Suprapubic skin (tissue), 4 donors: ENCODE measurements around the gene MEF2A. TPM values are rescaled to one million over a fixed set of nuclear protein-coding genes. Genes with fewer than 3 reads are reported as not detected.

Source experiments
- DNase-seq, 2 donors: peaks; one replicate each; pipeline ENCODE4 v3.0.0-alpha.2; 2019; ENCODE audit warnings: low spot score in 2 of 2
- H3K27ac ChIP-seq: fragments of 200-600 bp; sonication (generic); one replicate; pipeline ENCODE4 v1.5.1; 2019
- H3K27me3 ChIP-seq: fragments of 200-600 bp; sonication (generic); one replicate; pipeline ENCODE4 v1.5.1; 2019
- H3K36me3 ChIP-seq: fragments of 200-600 bp; sonication (generic); one replicate; pipeline ENCODE4 v1.5.1; 2019
- H3K4me1 ChIP-seq: fragments of 200-600 bp; sonication (generic); one replicate; pipeline ENCODE4 v1.5.1; 2019
- H3K4me3 ChIP-seq: fragments of 200-600 bp; sonication (generic); one replicate; pipeline ENCODE4 v1.5.1; 2019; ENCODE audit warnings: mild to moderate bottlenecking
- H3K9me3 ChIP-seq: fragments of 200-600 bp; sonication (generic); one replicate; pipeline ENCODE4 v1.5.1; 2019
- CTCF ChIP-seq, 2 donors: fragments of 200-600 bp in 1 of 2; fragments of 450-650 bp in 1 of 2; sonication (generic) in 1 of 2; IDR thresholded peaks; one replicate each; pipeline ENCODE4 v1.5.1; 2016 to 2019; ENCODE audit warnings: antibody characterized with exemption in 2 of 2, mild to moderate bottlenecking in 1 of 2, moderate library complexity in 1 of 2
- EP300 ChIP-seq: sonication (generic); formaldehyde crosslinking; IDR thresholded peaks from one replicate; pipeline ENCODE4 v1.6.1; 2017; ENCODE audit warnings: antibody characterized with exemption
- POLR2A ChIP-seq, 2 donors: fragments of 450-650 bp; IDR thresholded peaks; one replicate each; pipeline ENCODE4 v1.6.1; 2017; ENCODE audit warnings: antibody characterized with exemption in 2 of 2, mild to moderate bottlenecking in 2 of 2, moderate library complexity in 2 of 2
- POLR2AphosphoS5 ChIP-seq, 3 donors: sonication (generic); formaldehyde crosslinking; IDR thresholded peaks; one replicate each; pipeline ENCODE4 v1.6.1; 2017; ENCODE audit warnings: antibody characterized with exemption in 3 of 3
- WGBS: methylation state at CpG from one replicate; pipeline ENCODE4 v1.1.5; 2018; 5-methylcytosine and 5-hydroxymethylcytosine counted together
- total RNA-seq, 4 donors: library from RNA; depleted of rRNA; stranded (reverse); fragments of >200 nt; gene quantifications; one replicate each; pipeline ENCODE4 v1.1.0, GENCODE V29; 2016

MEF2A gene
- total RNA-seq, 4 donors from 2014 or later = 70.1 to 222 (median 78.8) TPM

DNA sequence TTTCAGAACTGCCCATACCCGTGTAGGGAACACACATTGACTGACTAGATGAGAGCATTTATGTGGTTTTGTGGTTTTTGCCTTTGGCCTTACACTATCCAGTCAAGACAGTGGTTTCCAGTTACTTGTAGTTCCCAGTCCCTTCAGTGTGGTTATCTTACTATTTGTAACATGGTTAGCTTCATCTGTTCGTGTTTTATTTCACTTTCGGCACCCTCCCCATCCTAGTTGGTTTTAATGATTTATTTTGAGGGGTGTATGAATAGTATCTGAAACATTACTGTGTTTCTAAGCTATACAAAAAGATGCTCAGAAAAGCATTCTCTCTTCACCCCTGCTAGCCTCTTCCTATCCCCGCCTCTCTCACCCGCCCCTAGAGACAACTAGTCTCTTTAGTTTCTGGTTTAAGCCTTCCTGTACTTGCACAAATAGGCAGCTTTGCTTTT lies 153.3 kb downstream of the MEF2A start:
- TF ChIP-seq POLR2AphosphoS5 (IDR thresholded peaks at IDR 0.05) = no peak
- H3K36me3 ChIP-seq = peaks cover 10% of the 10 kb centered on the region
- H3K9me3 ChIP-seq = no peaks in the 10 kb centered on the region
- no peaks in the 10 kb centered on the region for H3K27me3 ChIP-seq
- peaks cover 20% of the 10 kb centered on the region for H3K4me1 ChIP-seq
- no peak overlapping the region for H3K27ac ChIP-seq
- no peak for DNase-seq
- 79% methylated on average over 5 of the region's 5 CpGs for WGBS
- no peak overlapping the region for H3K4me3 ChIP-seq

DNA sequence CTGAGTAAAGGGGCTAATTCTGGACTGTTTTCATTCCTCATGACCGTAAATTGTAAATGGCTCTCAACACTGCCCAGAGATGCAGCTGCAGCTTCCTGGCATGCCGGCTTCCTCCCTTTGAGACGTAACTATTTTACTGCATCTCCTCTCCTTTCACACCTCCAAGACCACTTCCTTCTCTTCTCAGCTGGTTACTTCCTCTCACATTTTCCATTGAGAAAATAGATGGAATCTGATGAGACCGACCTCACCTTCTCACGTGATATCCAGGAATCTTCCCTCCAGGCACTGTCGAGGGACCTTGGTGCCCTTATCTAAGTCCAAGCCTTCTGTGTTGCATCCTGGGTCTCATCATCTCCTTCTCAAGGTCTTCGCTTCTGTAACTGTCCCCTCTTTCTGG lies 154.7 kb downstream of the MEF2A start:
- H3K4me1 ChIP-seq = peaks cover 20% of the 10 kb centered on the region

GRCh38 chr15:99721104-99721778 lies 155.5 kb downstream of the MEF2A start:
- TF ChIP-seq POLR2AphosphoS5 (IDR thresholded peaks at IDR 0.05) = no peak
- Histone ChIP-seq H3K36me3 (peaks cover 6% of the 10 kb centered on the region), H3K4me3 (no peak overlapping the region), H3K4me1 (peaks cover 18% of the 10 kb centered on the region), H3K27me3 (no peaks in the 10 kb centered on the region), H3K9me3 (no peaks in the 10 kb centered on the region), H3K27ac (no peak overlapping the region)
- WGBS = 66% methylated on average over 3 of the region's 3 CpGs
- DNase-seq = no peak

More for the DNA sequence above, 154.7 kb downstream of the MEF2A start:
- Histone ChIP-seq H3K36me3 (peaks cover 3% of the 10 kb centered on the region), H3K27me3 (no peaks in the 10 kb centered on the region), H3K27ac (no peak overlapping the region), H3K9me3 (no peaks in the 10 kb centered on the region), H3K4me3 (no peak overlapping the region)
- 69% methylated on average over 7 of the region's 7 CpGs for WGBS
- no peak for DNase-seq
- TF ChIP-seq POLR2A (IDR thresholded peaks at IDR 0.05) = no peak
- TF ChIP-seq POLR2AphosphoS5 (IDR thresholded peaks at IDR 0.05) = no peak
- TF ChIP-seq CTCF (IDR thresholded peaks at IDR 0.05) = no peak
- TF ChIP-seq EP300 = no peak

GRCh38 chr15:99721896-99722295 lies 156.1 kb downstream of the MEF2A start:
- Histone ChIP-seq H3K36me3 (peaks cover 6% of the 10 kb centered on the region), H3K27me3 (no peaks in the 10 kb centered on the region), H3K9me3 (no peaks in the 10 kb centered on the region), H3K4me1 (peaks cover 12% of the 10 kb centered on the region), H3K4me3 (no peak overlapping the region), H3K27ac (no peak overlapping the region)
- TF ChIP-seq EP300 (no peak), CTCF (IDR thresholded peaks at IDR 0.05) (no peak), POLR2AphosphoS5 (IDR thresholded peaks at IDR 0.05) (no peak), POLR2A (IDR thresholded peaks at IDR 0.05) (no peak)
- 80% methylated on average over 4 of the region's 4 CpGs for WGBS
- DNase-seq = no peak

- Histone ChIP-seq H3K9me3 (no peaks in the 10 kb centered on the region), H3K27ac (no peak overlapping the region), H3K4me1 (peaks cover 8% of the 10 kb centered on the region), H3K36me3 (peaks cover 9% of the 10 kb centered on the region), H3K27me3 (no peaks in the 10 kb centered on the region), H3K4me3 (no peak overlapping the region)
- DNase-seq = no peak
- TF ChIP-seq EP300 (no peak), POLR2AphosphoS5 (IDR thresholded peaks at IDR 0.05) (no peak), POLR2A (IDR thresholded peaks at IDR 0.05) (no peak), CTCF (IDR thresholded peaks at IDR 0.05) (no peak)
- 94% methylated on average over 3 of the region's 3 CpGs for WGBS
Measured at GRCh38 chr15:99722406-99722805, 156.6 kb downstream of the MEF2A start.

DNA sequence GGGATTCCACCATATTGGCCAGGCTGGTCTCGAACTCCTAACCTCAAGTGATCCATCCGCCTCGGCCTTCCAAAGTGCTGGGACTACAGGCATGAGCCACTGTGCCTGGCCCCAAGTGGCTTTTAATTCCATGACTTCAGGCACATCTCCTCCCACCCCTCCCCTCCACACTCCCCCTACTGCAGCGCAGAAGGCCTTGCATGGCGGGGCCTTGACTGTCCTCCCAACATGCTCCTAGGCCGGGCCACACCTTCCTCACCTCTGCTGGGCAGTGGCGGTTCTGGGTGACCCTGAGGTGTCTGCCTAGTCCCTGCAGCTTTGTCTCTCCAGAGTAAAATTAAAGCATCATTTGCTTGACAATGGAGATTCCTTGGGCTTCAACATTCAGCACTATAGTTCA lies 160.5 kb downstream of the MEF2A start:
- no peaks in the 10 kb centered on the region for H3K9me3 ChIP-seq
- DNase-seq = no peak
- peaks cover 15% of the 10 kb centered on the region for H3K4me1 ChIP-seq
- no peak overlapping the region for H3K4me3 ChIP-seq
- no peak overlapping the region for H3K27ac ChIP-seq
- no peaks in the 10 kb centered on the region for H3K27me3 ChIP-seq
- WGBS = 85% methylated on average over 7 of the region's 7 CpGs
- no peak for TF ChIP-seq POLR2A (IDR thresholded peaks at IDR 0.05)
- TF ChIP-seq POLR2AphosphoS5 (IDR thresholded peaks at IDR 0.05) = no peak
- no peak for TF ChIP-seq EP300
- no peak for TF ChIP-seq CTCF (IDR thresholded peaks at IDR 0.05)
- peaks cover 30% of the 10 kb centered on the region for H3K36me3 ChIP-seq
